ENCODE measurements around the gene NR1H2.

NR1H2 gene

DNA sequence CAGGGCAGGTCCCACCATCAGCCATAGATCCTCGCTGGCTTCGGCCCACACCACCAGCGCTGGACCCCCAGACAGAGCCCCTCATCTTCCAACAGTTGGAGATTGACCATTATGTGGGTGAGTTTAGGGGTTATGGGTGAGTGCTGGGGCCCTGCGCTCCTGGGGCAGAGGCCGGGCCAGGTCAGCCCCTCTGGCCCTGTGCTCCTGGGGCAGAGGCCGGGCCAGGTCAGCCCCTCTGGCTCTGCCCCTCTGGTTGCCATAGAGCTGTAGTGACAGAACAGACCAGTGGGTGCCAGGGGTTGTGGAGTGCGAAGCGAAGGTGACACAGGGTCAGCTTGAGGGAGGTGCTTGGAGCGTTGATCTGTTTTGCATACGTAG lies 23.1 kb downstream of the NR1H2 start:
- Mint-ChIP-seq H3K4me3 (no peak overlapping the region), H3K9me3 (no peaks in the 10 kb centered on the region), H3K36me3 (ENCODE audit: low read depth) (peaks cover 35% of the 10 kb centered on the region), H3K27ac (no peak overlapping the region), H3K4me1 (ENCODE audit: low read depth) (no peaks in the 10 kb centered on the region), H3K27me3 (no peaks in the 10 kb centered on the region)

DNA sequence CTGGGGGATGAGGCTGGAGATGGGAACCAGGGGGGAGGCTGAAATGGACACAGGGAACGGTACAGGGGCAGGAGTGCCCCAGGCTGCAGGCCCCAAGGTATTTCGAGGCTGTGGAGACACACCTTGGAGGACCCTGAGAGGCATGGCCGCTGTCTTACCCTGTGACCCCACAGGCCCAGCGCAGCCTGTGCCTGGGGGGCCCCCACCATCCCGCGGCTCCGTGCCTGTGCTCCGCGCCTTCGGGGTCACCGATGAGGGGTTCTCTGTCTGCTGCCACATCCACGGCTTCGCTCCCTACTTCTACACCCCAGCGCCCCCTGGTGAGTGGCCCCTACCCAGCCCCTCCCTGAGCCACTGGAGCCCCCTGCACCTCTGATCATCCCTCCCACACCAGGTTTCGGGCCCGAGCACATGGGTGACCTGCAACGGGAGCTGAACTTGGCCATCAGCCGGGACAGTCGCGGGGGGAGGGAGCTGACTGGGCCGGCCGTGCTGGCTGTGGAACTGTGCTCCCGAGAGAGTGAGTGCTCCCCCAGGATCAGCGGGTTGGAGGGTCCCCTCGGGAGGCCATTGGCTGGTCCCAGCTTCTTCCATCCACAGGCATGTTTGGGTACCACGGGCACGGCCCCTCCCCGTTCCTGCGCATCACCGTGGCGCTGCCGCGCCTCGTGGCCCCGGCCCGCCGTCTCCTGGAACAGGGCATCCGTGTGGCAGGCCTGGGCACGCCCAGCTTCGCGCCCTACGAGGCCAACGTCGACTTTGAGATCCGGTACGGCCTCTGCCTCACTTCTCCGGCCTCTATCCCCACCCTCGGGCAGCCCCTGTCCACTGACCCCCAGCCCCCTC lies 25.6 kb downstream of the NR1H2 start:
- Mint-ChIP-seq H3K4me1 (ENCODE audit: low read depth) (no peaks in the 10 kb centered on the region), H3K4me3 (no peak overlapping the region), H3K27me3 (no peaks in the 10 kb centered on the region), H3K27ac (no peak overlapping the region), H3K36me3 (ENCODE audit: low read depth) (peaks cover 43% of the 10 kb centered on the region), H3K9me3 (no peaks in the 10 kb centered on the region)

DNA sequence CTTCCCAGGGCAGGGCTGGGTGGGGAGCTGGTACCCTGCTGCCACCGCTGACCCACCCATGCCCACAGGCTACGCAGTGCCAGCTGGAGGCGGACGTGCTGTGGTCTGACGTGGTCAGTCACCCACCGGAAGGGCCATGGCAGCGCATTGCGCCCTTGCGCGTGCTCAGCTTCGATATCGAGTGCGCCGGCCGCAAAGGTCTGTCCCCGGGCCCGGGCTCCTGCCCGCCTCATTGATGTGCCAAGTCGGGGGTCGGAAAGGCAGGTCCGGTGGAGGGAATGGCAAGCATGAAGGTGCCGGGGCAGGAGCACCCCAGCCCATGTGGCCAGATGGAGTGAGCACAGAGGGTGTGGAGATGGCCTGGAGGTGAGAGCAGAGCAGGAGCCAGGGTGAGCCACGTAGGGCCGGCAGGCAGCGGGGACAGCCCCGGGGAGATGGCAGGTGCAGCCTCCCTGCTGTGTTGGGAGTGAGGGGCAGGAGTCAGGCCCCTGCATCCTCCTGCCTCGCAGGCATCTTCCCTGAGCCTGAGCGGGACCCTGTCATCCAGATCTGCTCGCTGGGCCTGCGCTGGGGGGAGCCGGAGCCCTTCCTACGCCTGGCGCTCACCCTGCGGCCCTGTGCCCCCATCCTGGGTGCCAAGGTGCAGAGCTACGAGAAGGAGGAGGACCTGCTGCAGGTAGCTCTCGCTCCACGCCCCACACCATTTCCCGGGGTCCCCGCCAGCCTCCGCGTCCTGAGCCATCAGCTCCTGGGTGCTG lies 26.5 kb downstream of the NR1H2 start:
- Mint-ChIP-seq H3K9me3 (no peaks in the 10 kb centered on the region), H3K4me3 (no peak overlapping the region), H3K27me3 (no peaks in the 10 kb centered on the region), H3K36me3 (ENCODE audit: low read depth) (peaks cover 44% of the 10 kb centered on the region), H3K4me1 (ENCODE audit: low read depth) (no peaks in the 10 kb centered on the region), H3K27ac (no peak overlapping the region)

DNA sequence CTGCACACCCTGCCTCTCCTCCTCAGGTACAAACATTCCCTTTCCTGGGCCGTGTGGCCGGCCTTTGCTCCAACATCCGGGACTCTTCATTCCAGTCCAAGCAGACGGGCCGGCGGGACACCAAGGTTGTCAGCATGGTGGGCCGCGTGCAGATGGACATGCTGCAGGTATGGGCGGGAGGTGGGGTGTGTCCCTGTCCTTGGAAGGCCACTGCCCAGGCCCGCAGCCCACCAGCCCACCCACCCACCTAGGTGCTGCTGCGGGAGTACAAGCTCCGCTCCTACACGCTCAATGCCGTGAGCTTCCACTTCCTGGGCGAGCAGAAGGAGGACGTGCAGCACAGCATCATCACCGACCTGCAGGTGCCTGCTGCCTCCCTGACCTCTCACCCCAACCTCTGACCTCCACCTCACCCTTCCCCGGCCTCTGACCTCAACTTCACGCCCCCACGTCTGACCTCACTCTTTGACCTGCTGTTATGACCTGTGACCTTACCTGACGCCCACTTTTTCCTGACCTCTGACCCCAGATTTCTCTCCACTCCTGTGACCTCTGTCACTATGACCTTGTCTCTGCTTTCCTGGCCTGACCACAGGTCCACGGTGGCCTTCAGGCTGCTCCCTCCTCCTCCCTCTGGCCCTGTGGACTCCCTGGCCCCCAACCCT lies 30.0 kb downstream of the NR1H2 start:
- no peaks in the 10 kb centered on the region for H3K9me3 Mint-ChIP-seq
- H3K27ac Mint-ChIP-seq: no peak overlapping the region
- H3K27me3 Mint-ChIP-seq: no peaks in the 10 kb centered on the region
- H3K4me3 Mint-ChIP-seq: no peak overlapping the region
- H3K4me1 Mint-ChIP-seq (ENCODE audit: low read depth): no peaks in the 10 kb centered on the region
- H3K36me3 Mint-ChIP-seq (ENCODE audit: low read depth): peaks cover 48% of the 10 kb centered on the region

DNA sequence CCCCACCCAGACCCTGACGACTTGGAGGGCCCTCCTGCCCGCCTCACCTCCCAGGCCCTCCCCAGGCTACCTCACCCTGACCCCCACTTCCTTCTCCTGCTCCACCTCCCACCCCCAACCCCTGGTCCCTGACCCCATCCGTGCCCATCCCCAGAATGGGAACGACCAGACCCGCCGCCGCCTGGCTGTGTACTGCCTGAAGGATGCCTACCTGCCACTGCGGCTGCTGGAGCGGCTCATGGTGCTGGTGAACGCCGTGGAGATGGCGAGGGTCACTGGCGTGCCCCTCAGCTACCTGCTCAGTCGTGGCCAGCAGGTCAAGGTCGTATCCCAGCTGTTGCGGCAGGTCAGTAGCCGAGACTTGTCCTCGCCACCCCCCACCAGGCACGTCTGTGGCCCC lies 30.6 kb downstream of the NR1H2 start:
- Mint-ChIP-seq H3K27me3 (no peaks in the 10 kb centered on the region), H3K36me3 (ENCODE audit: low read depth) (peaks cover 50% of the 10 kb centered on the region), H3K4me1 (ENCODE audit: low read depth) (no peaks in the 10 kb centered on the region), H3K4me3 (no peak overlapping the region), H3K27ac (no peak overlapping the region), H3K9me3 (no peaks in the 10 kb centered on the region)

DNA sequence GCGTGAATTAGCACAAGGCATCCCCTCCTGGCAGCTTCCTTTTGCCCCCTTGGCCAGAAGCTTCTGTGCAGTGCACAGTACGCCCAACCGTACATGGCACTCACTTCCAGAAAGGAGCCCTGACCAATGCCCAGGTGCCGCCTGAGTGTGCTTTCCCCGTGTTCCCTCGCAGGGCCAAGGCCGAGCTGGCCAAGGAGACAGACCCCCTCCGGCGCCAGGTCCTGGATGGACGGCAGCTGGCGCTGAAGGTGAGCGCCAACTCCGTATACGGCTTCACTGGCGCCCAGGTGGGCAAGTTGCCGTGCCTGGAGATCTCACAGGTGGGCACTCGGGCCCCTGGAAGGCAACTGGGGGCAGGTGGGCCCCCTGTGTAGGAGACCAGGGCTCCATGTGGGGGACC lies 33.1 kb downstream of the NR1H2 start:
- no peaks in the 10 kb centered on the region for H3K27me3 Mint-ChIP-seq
- no peaks in the 10 kb centered on the region for H3K4me1 Mint-ChIP-seq (ENCODE audit: low read depth)
- peaks cover 52% of the 10 kb centered on the region for H3K36me3 Mint-ChIP-seq (ENCODE audit: low read depth)
- H3K27ac Mint-ChIP-seq: no peak overlapping the region
- no peak overlapping the region for H3K4me3 Mint-ChIP-seq
- H3K9me3 Mint-ChIP-seq: no peaks in the 10 kb centered on the region

DNA sequence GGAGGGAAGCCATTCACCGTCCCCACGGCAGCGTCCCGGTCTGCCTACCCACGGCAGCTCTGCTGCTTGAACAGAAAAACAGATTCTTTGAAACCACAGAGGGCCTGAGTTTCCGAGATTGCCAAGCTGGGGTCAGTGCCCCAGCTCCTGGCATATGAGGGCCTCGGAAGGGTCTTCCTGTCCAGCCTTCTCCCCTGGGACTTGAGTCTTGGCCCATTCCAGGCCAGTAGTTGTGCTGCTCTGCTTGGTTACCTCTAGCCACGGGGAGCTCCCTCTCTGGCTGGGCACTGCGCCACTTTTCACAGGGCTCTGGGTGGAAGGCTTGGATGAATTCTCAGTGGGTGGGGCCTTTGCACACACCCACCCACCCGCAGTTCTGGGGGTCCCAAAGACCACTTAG lies 33.9 kb downstream of the NR1H2 start:
- Mint-ChIP-seq H3K36me3 (ENCODE audit: low read depth) (peaks cover 52% of the 10 kb centered on the region), H3K27me3 (no peaks in the 10 kb centered on the region), H3K4me1 (ENCODE audit: low read depth) (no peaks in the 10 kb centered on the region), H3K27ac (no peak overlapping the region), H3K9me3 (no peaks in the 10 kb centered on the region), H3K4me3 (no peak overlapping the region)

DNA sequence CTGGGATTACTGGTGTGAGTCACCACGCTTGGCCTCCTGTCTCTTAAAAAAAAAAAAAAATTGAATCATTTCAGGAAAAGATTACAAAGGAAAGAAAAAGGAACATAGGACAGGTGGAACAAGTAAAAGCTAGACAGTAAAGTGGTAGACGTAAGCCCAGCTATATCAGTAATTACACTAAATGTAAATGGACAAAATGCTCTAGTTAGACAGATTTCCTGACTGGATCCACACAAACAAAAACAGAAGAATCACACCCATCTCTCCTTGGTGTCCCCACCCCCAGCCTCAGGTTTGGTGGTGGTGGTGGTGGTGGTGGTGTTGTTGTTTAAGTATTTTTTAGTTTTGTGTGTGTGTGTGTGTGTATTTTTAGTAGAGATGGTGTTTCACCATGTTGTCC lies 36.2 kb downstream of the NR1H2 start:
- H3K36me3 Mint-ChIP-seq (ENCODE audit: low read depth): peaks cover 33% of the 10 kb centered on the region
- H3K4me1 Mint-ChIP-seq (ENCODE audit: low read depth): no peaks in the 10 kb centered on the region
- no peaks in the 10 kb centered on the region for H3K9me3 Mint-ChIP-seq
- H3K27me3 Mint-ChIP-seq: no peaks in the 10 kb centered on the region
- H3K4me3 Mint-ChIP-seq: no peak overlapping the region
- no peak overlapping the region for H3K27ac Mint-ChIP-seq

DNA sequence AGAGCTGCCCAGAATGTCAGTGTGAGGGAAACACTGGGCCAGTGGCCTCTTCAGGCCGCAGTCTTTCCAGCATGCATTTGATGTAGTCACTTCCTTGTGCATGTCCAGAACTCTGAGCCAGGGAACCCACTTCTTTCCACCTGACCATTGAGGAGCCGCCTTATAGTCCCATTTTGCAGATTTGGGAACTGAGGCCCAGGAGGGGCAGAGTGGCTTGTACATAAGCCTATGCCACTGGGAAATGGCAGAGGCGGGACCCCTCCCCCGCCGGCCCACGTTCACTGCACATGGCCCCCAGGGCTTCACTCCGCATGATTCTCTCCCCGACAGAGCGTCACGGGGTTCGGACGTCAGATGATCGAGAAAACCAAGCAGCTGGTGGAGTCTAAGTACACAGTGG lies 36.8 kb downstream of the NR1H2 start:
- Mint-ChIP-seq H3K36me3 (ENCODE audit: low read depth) (peaks cover 33% of the 10 kb centered on the region), H3K27me3 (no peaks in the 10 kb centered on the region), H3K4me1 (ENCODE audit: low read depth) (no peaks in the 10 kb centered on the region), H3K9me3 (no peaks in the 10 kb centered on the region), H3K27ac (no peak overlapping the region), H3K4me3 (no peak overlapping the region)

DNA sequence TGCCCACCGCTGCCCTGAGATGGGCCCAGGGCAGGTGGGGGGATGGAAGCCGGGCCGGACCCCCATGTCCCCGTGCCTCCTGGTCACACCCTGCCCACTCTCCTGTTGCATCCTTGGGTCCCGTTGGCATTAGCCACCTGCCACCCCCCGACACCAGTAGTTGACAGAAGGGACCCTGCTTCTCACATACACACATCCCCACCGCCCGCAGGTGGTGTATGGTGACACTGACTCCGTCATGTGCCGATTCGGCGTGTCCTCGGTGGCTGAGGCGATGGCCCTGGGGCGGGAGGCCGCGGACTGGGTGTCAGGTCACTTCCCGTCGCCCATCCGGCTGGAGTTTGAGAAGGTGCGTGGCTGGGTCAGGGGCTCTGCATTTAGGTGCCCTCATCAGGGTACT lies 37.3 kb downstream of the NR1H2 start:
- H3K9me3 Mint-ChIP-seq: no peaks in the 10 kb centered on the region
- H3K27me3 Mint-ChIP-seq: no peaks in the 10 kb centered on the region
- H3K4me1 Mint-ChIP-seq (ENCODE audit: low read depth): peaks cover 3% of the 10 kb centered on the region
- no peak overlapping the region for H3K4me3 Mint-ChIP-seq
- peaks cover 33% of the 10 kb centered on the region for H3K36me3 Mint-ChIP-seq (ENCODE audit: low read depth)
- no peak overlapping the region for H3K27ac Mint-ChIP-seq

DNA sequence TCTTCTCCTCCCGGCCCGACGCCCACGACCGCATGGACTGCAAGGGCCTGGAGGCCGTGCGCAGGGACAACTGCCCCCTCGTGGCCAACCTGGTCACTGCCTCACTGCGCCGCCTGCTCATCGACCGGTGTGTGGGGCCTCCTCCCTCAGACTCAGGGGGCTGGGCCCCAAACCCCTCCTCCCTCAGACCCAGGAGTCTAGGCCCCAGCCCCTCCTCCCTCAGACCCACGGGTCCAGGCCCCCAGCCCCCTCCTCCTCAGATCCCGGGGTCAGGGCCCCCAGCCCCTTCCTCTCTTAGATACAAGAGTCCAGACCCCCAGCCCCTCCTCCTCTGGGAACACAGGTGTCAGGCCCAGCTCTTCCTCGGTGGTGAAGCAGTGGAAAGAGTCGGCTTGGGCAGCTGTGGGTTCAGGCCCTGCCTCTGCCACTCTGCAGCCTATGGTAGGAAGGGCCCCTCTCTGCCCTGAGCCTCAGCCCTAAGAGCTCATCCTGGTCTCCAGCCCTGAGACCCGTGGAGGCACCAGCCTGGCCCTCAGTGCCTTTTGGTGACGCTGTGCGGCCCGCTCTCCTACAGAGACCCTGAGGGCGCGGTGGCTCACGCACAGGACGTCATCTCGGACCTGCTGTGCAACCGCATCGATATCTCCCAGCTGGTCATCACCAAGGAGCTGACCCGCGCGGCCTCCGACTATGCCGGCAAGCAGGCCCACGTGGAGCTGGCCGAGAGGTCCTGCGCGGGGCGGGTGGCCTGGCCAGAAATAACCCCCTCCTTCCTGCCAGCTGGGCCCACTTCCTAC lies 38.8 kb downstream of the NR1H2 start:
- Mint-ChIP-seq H3K27ac (peak overlapping the region; percentile 21), H3K27me3 (peaks cover 9% of the 10 kb centered on the region), H3K9me3 (no peaks in the 10 kb centered on the region), H3K4me3 (no peak overlapping the region), H3K4me1 (ENCODE audit: low read depth) (peaks cover 15% of the 10 kb centered on the region), H3K36me3 (ENCODE audit: low read depth) (peaks cover 34% of the 10 kb centered on the region)

DNA sequence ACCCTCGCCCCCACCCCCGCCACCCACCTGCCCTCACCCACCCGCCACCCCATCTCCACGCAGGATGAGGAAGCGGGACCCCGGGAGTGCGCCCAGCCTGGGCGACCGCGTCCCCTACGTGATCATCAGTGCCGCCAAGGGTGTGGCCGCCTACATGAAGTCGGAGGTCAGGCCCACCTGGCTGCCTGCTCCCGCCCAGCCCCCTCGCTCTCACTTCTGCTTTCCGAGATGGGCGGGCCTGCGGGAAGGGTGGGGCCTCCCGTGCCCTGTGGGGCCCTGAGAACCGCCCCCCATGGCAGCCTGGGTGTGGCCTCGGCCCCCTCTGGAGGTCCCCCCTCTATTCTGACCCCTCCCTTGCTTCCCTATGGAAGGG lies 39.4 kb downstream of the NR1H2 start:
- Mint-ChIP-seq H3K9me3 (no peaks in the 10 kb centered on the region), H3K4me3 (no peak overlapping the region), H3K4me1 (ENCODE audit: low read depth) (peaks cover 20% of the 10 kb centered on the region), H3K27ac (no peak overlapping the region), H3K36me3 (ENCODE audit: low read depth) (peaks cover 31% of the 10 kb centered on the region), H3K27me3 (peaks cover 12% of the 10 kb centered on the region)

DNA sequence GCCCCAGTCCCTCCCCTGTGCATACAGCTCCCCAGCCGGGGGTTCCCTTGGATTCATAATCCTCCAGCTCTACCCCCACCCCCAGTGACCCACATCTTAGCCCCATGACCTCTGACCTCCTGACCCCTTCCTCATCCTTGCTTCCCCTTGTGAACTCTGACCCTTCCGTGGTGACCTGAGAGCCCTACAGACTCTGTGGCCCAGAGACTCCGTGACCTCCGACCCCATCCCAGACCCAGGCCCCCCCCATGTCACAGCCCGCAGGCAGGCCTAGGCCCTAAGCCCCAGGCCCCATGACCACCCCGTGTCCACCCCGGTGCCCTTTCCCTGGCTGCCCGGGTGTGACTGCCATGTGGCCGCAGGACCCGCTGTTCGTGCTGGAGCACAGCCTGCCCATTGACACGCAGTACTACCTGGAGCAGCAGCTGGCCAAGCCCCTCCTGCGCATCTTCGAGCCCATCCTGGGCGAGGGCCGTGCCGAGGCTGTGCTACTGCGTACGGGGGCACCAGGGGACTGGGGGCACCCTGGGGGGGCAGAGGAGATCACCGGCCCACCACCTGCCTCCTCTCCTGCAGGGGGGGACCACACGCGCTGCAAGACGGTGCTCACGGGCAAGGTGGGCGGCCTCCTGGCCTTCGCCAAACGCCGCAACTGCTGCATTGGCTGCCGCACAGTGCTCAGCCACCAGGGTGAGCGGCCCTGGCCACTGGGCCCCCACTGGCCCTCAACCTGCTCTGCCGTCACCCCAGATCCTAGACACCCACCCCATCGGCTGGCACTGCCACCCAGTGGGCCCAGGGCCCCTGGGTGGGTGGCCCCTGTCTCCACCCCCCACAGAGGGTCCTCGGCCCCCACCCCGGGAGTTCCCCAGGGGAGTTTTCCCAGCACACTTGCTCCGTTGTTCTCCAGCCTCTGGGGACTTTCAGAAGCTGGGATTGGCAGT lies 40.0 kb downstream of the NR1H2 start:
- Mint-ChIP-seq H3K4me1 (ENCODE audit: low read depth) (peaks cover 20% of the 10 kb centered on the region), H3K27ac (no peak overlapping the region), H3K27me3 (peaks cover 16% of the 10 kb centered on the region), H3K9me3 (no peaks in the 10 kb centered on the region), H3K36me3 (ENCODE audit: low read depth) (peaks cover 28% of the 10 kb centered on the region), H3K4me3 (no peak overlapping the region)

Data from stimulated activated naive CD8-positive, alpha-beta T cell treated with anti-CD3 and anti-CD28 coated beads, Interleukin-15, Interleukin-2, amounts not matched to agents 100 ng/mL and 50 ng/mL, for 24 hours (primary cell).